Activated CD4-positive, alpha-beta T cell treated with anti-CD3 and anti-CD28 coated beads, Interleukin-2, Interleukin-6, amounts not matched to agents 100 ng/mL and 50 ng/mL, durations not matched to agents 16 hours and 8 hours (primary cell): ENCODE data around the gene ALOX15B.

Experiments used
- DNase-seq: peaks from one replicate; pipeline ENCODE4 v3.0.0-alpha.2; 2020

ALOX15B gene

GRCh38 chr17:8084250-8084649, 45.4 kb downstream of the ALOX15B start:
- no peak for DNase-seq

GRCh38 chr17:8087075-8087951, 48.5 kb downstream of the ALOX15B start, which contains the start of gene ALOX12B:
Gene ALOX12B (minus strand): TSS chr17:8087716. CDS start chr17:8087442, 274 bp downstream.
- no peak for DNase-seq

GRCh38 chr17:8087952-8088230, 49.0 kb downstream of the ALOX15B start:
- no peak for DNase-seq

- DNase-seq = no peak
These were observed 50.9 kb downstream of the ALOX15B start for GRCh38 chr17:8089728-8090127.

- no peak for DNase-seq
These were observed 52.3 kb downstream of the ALOX15B start for GRCh38 chr17:8091033-8091687.

- DNase-seq = no peak
These were observed 56.5 kb downstream of the ALOX15B start for GRCh38 chr17:8095361-8095760.

GRCh38 chr17:8096541-8096940, 57.7 kb downstream of the ALOX15B start:
- DNase-seq = no peak
